PFSK-1 (cell line): ENCODE measurements around the gene RAB31.

Experiments
- FOXP2 ChIP-seq: optimal IDR thresholded peaks from 2 replicates; pipeline ENCODE3; 2011; ENCODE audit warnings: borderline replicate concordance, control low read depth, inconsistent platforms; ENCODE audit not compliant: insufficient read depth; ENCODE audit errors: extremely low read length, extremely low read depth
- POLR2AphosphoS5 ChIP-seq: IDR thresholded peaks from 2 replicates; pipeline ENCODE4 v1.6.1; 2012; ENCODE audit warnings: low read depth, mild to moderate bottlenecking, control low read depth, low read length, moderate library complexity
- TAF1 ChIP-seq: IDR thresholded peaks from 2 replicates; pipeline ENCODE4 v1.6.1; 2012; ENCODE audit warnings: low read length, control low read depth, borderline replicate concordance; ENCODE audit not compliant: insufficient read depth

- TF ChIP-seq TAF1 (no peak), POLR2AphosphoS5 (no peak), FOXP2 (no peak)
These were observed 100.5 kb downstream of the RAB31 start for GRCh38 chr18:9808295-9809241.
